H1 (cell line): ENCODE results near the gene GLB1L2. TPM values are rescaled to one million over a fixed set of nuclear protein-coding genes. Genes with fewer than 3 reads are reported as not detected.

Experiments used
- CTCF ChIA-PET: fragments of 300-600 bp; sonication (Branson Sonifier 250); formaldehyde crosslinking; loops from one replicate; lab custom pipeline; 2021; ENCODE audit not compliant: partially characterized antibody; lab: Charles Lee
- POLR2A ChIA-PET: fragments of 300-600 bp; sonication (Branson Sonifier 250); formaldehyde crosslinking; loops from one replicate; lab custom pipeline; 2021; ENCODE audit warnings: inconsistent platforms; ENCODE audit not compliant: partially characterized antibody; lab: Charles Lee
- DNase-seq, 2 experiments: peaks; one replicate each; pipeline versions ENCODE4 v3.0.0 to v3.0.0-alpha.2; 2010 to 2022; ENCODE audit warnings: low spot score in 2 of 2, low read depth in 1 of 2, mixed read lengths in 1 of 2
- FAIRE-seq: peaks from 2 replicates; lab custom pipeline; 2011; peaks lifted over from hg19 to GRCh38; lab: Jason Lieb, UNC
- H2AFZ ChIP-seq: 2 replicates; pipeline ENCODE4 v1.8.1; 2012; ENCODE audit warnings: low read length, inconsistent platforms
- H2AK5ac ChIP-seq: 2 replicates; pipeline ENCODE4 v1.6.1; 2013; ENCODE audit warnings: low read depth, low read length
- H2BK120ac ChIP-seq: replicated peaks from 2 replicates; pipeline ENCODE3; 2013; ENCODE audit warnings: low read depth, low read length, inconsistent platforms
- H2BK12ac ChIP-seq: 2 replicates; pipeline ENCODE4 v1.6.1; 2013; ENCODE audit warnings: low read depth, low read length
- H2BK15ac ChIP-seq: 2 replicates; pipeline ENCODE4 v1.6.1; 2013; ENCODE audit warnings: low read length
- H2BK20ac ChIP-seq: 2 replicates; pipeline ENCODE4 v1.6.1; 2013; ENCODE audit warnings: low read length
- H2BK5ac ChIP-seq: 2 replicates; pipeline ENCODE4 v1.6.1; 2013; ENCODE audit warnings: low read depth, low read length
- H3K14ac ChIP-seq: 2 replicates; pipeline ENCODE4 v1.6.1; 2013; ENCODE audit warnings: inconsistent platforms; ENCODE audit not compliant: insufficient read length
- H3K18ac ChIP-seq: 2 replicates; pipeline ENCODE4 v1.6.1; 2013; ENCODE audit warnings: low read length; ENCODE audit errors: extremely low read depth
- H3K23ac ChIP-seq: 2 replicates; pipeline ENCODE4 v1.6.1; 2013; ENCODE audit warnings: inconsistent platforms; ENCODE audit not compliant: insufficient read length
- H3K23me2 ChIP-seq: 2 replicates; pipeline ENCODE4 v1.6.1; 2013; ENCODE audit warnings: low read depth, low read length
- H3K27ac ChIP-seq: 2 replicates; pipeline ENCODE4 v1.6.1; 2011; ENCODE audit warnings: low read depth, low read length, inconsistent platforms
- H3K27me3 ChIP-seq, 4 experiments: replicated peaks in 1 of 4; 1 replicate in 1 of 4; 2 replicates in 3 of 4; pipeline versions ENCODE4 v1.6.1 to v1.8.1; 2011 to 2013; ENCODE audit warnings: low read length in 3 of 4, mild to moderate bottlenecking in 3 of 4, inconsistent platforms in 2 of 4, mixed read lengths in 2 of 4, moderate library complexity in 1 of 4; ENCODE audit not compliant: control insufficient read depth in 3 of 4, insufficient read depth in 3 of 4; ENCODE audit errors: extremely low read depth in 1 of 4
- H3K36me3 ChIP-seq, 4 experiments: 2 replicates each; pipeline versions ENCODE4 v1.6.1 to v1.8.1; 2011 to 2013; ENCODE audit warnings: mild to moderate bottlenecking in 4 of 4, low read length in 3 of 4, moderate library complexity in 2 of 4, control low read depth in 1 of 4, inconsistent platforms in 1 of 4; ENCODE audit not compliant: insufficient read depth in 4 of 4, control insufficient read depth in 2 of 4
- H3K4ac ChIP-seq: replicated peaks from 2 replicates; pipeline ENCODE3; 2013; ENCODE audit warnings: low read length, low read depth, mixed read lengths, inconsistent platforms; ENCODE audit not compliant: insufficient read length
- H3K4me1 ChIP-seq, 4 experiments: replicated peaks in 1 of 4; 1 replicate in 1 of 4; 2 replicates in 3 of 4; pipeline versions ENCODE4 v1.6.1 to v1.8.1; 2011 to 2013; ENCODE audit warnings: low read length in 3 of 4, inconsistent platforms in 2 of 4, mixed read lengths in 1 of 4; ENCODE audit not compliant: insufficient read depth in 4 of 4, control insufficient read depth in 3 of 4
- H3K4me2 ChIP-seq, 2 experiments: 2 replicates each; pipeline versions ENCODE4 v1.6.1 to v1.8.1; 2011 to 2013; ENCODE audit warnings: low read depth in 2 of 2, low read length in 2 of 2, control low read depth in 1 of 2, inconsistent platforms in 1 of 2, mild to moderate bottlenecking in 1 of 2; ENCODE audit not compliant: insufficient read depth in 1 of 2
- H3K4me3 ChIP-seq, 4 experiments: fragments of 200-600, 300-600 bp in 1 of 4; sonication (generic), shearing (Covaris generic), sonication (Bioruptor Twin) in 1 of 4; 2 replicates each; pipeline versions ENCODE4 v1.5.1 to v1.8.1; 2011 to 2016; ENCODE audit warnings: low read length in 4 of 4, low read depth in 3 of 4, control low read depth in 2 of 4, inconsistent platforms in 2 of 4, mild to moderate bottlenecking in 2 of 4, mixed read lengths in 1 of 4, moderate library complexity in 1 of 4; ENCODE audit not compliant: insufficient read depth in 2 of 4; ENCODE audit errors: extremely low read depth in 1 of 4
- H3K56ac ChIP-seq: replicated peaks from 2 replicates; pipeline ENCODE3; 2013; ENCODE audit warnings: low read depth, mild to moderate bottlenecking, mixed read lengths, low read length, inconsistent platforms; ENCODE audit not compliant: insufficient read length
- H3K79me1 ChIP-seq: 2 replicates; pipeline ENCODE4 v1.6.1; 2013; ENCODE audit warnings: low read depth, low read length, control low read depth
- H3K79me2 ChIP-seq, 2 experiments: 2 replicates each; pipeline versions ENCODE4 v1.6.1 to v1.8.1; 2012 to 2013; ENCODE audit warnings: low read length in 2 of 2, mild to moderate bottlenecking in 2 of 2, inconsistent platforms in 1 of 2; ENCODE audit not compliant: insufficient read depth in 2 of 2, control insufficient read depth in 1 of 2
- H3K9ac ChIP-seq, 4 experiments: replicated peaks in 1 of 4; 1 replicate in 1 of 4; 2 replicates in 3 of 4; pipeline versions ENCODE4 v1.6.1 to v1.8.1; 2011 to 2013; ENCODE audit warnings: low read depth in 3 of 4, low read length in 3 of 4, control low read depth in 2 of 4, mild to moderate bottlenecking in 2 of 4, moderate library complexity in 2 of 4, inconsistent platforms in 1 of 4; ENCODE audit errors: extremely low read depth in 1 of 4
- H3K9me3 ChIP-seq, 2 experiments: 2 replicates each; pipeline versions ENCODE4 v1.6.1 to v1.8.1; 2012 to 2013; ENCODE audit warnings: mild to moderate bottlenecking in 2 of 2, moderate library complexity in 2 of 2, control low read depth in 1 of 2, inconsistent platforms in 1 of 2, low read depth in 1 of 2, low read length in 1 of 2, mixed read lengths in 1 of 2; ENCODE audit not compliant: insufficient read depth in 2 of 2
- H4K20me1 ChIP-seq, 2 experiments: replicated peaks in 1 of 2; 2 replicates each; pipeline versions ENCODE3 to v1.8.1; 2011 to 2013; ENCODE audit warnings: inconsistent platforms in 2 of 2, low read length in 2 of 2, mild to moderate bottlenecking in 1 of 2; ENCODE audit not compliant: insufficient read depth in 2 of 2, control insufficient read depth in 1 of 2
- H4K5ac ChIP-seq: 2 replicates; pipeline ENCODE4 v1.6.1; 2013; ENCODE audit warnings: low read length, low read depth, mixed read lengths, inconsistent platforms; ENCODE audit not compliant: insufficient read length
- H4K8ac ChIP-seq: 2 replicates; pipeline ENCODE4 v1.8.0; 2013; ENCODE audit warnings: mild to moderate bottlenecking, moderate library complexity, low read length, inconsistent platforms; ENCODE audit not compliant: insufficient read depth; ENCODE audit errors: extremely low read depth
- H4K91ac ChIP-seq: replicated peaks from 2 replicates; pipeline ENCODE3; 2013; ENCODE audit warnings: low read length, mixed read lengths, inconsistent platforms; ENCODE audit not compliant: insufficient read length
- CBX5 ChIP-seq: fragments of 300-800, 300-1000 bp; sonication (generic); IDR thresholded peaks from 2 replicates; pipeline ENCODE4 v1.7.1; 2016; ENCODE audit warnings: antibody characterized with exemption, low read length, low read depth
- CHD1 ChIP-seq: IDR thresholded peaks from 2 replicates; pipeline ENCODE4 v1.6.1; 2012; ENCODE audit warnings: low read depth, low read length, improper control_type of control experiment
- CREB1 ChIP-seq: IDR thresholded peaks from 2 replicates; pipeline ENCODE4 v1.6.1; 2012; ENCODE audit warnings: inconsistent platforms
- JUN ChIP-seq: IDR thresholded peaks from 2 replicates; pipeline ENCODE4 v1.6.1; 2011; ENCODE audit warnings: low read depth, mild to moderate bottlenecking, improper control_type of control experiment, low read length
- KDM5A ChIP-seq: fragments of 200-600 bp; IDR thresholded peaks from 2 replicates; pipeline ENCODE4 v1.7.1; 2012; ENCODE audit warnings: mild to moderate bottlenecking, low read length, inconsistent platforms, mixed read lengths
- POU5F1 ChIP-seq: IDR thresholded peaks from 2 replicates; pipeline ENCODE4 v1.6.1; 2011; ENCODE audit warnings: low read depth, mild to moderate bottlenecking, low read length, moderate library complexity
- RFX5 ChIP-seq: IDR thresholded peaks from 2 replicates; pipeline ENCODE4 v1.6.1; 2011; ENCODE audit warnings: low read depth, low read length, improper control_type of control experiment, borderline replicate concordance
- SAP30 ChIP-seq: fragments of 300-600 bp; sonication (generic); IDR thresholded peaks from 2 replicates; pipeline ENCODE4 v1.7.1; 2012; ENCODE audit warnings: low read length, moderate library complexity, mild to moderate bottlenecking, inconsistent platforms; ENCODE audit not compliant: insufficient read depth, insufficient replicate concordance
- SP1 ChIP-seq: IDR thresholded peaks from 2 replicates; pipeline ENCODE4 v1.6.1; 2011; ENCODE audit warnings: low read depth, low read length
- SP4 ChIP-seq: IDR thresholded peaks from 2 replicates; pipeline ENCODE4 v1.6.1; 2012; ENCODE audit warnings: low read length, inconsistent platforms
- TCF12 ChIP-seq: IDR thresholded peaks from 2 replicates; pipeline ENCODE4 v1.6.1; 2011; ENCODE audit warnings: low read depth, mild to moderate bottlenecking, low read length
- WGBS, 2 experiments: shearing (Covaris generic) in 1 of 2; methylation state at CpG; one replicate each; pipeline versions ENCODE4 v1.1.6 to v1.1.7; 2013 to 2015; ENCODE audit warnings: low lambda C conversion rate in 2 of 2, mixed read lengths in 2 of 2, inconsistent platforms in 1 of 2, low coverage in 1 of 2, missing lambda C conversion rate in 1 of 2; ENCODE audit not compliant: insufficient replicate concordance in 2 of 2, insufficient coverage in 1 of 2, insufficient read length in 1 of 2; ENCODE audit errors: extremely low coverage in 1 of 2, missing lambda C conversion rate in 1 of 2; 5-methylcytosine and 5-hydroxymethylcytosine counted together
- polyA plus RNA-seq, 7 experiments: library from polyadenylated mRNA; depleted of rRNA in 3 of 7; stranded (reverse) in 5 of 7; unstranded in 2 of 7; fragments of >200 nt in 5 of 7; fragments of 200-250 nt in 2 of 7; gene quantifications; 1 replicate in 5 of 7; 2 replicates in 1 of 7; 4 replicates in 1 of 7; pipeline versions ENCODE4 v1.2.1 to v1.2.3, GENCODE V29; 2011 to 2013; ENCODE audit warnings: missing spikeins in 2 of 7, mixed read lengths in 2 of 7
- total RNA-seq: library from RNA; stranded (reverse); fragmentation: NEBNext Ultra II Directional; extraction: Animal tissue kit (Norgen Biotek cat#: 25700); gene quantifications from 2 replicates; pipeline ENCODE4 v1.2.1, GENCODE V29; 2021
- TF ChIP-seq, protein P1 (sequence below): IDR thresholded peaks from 2 replicates; pipeline ENCODE4 v1.6.1; 2012; ENCODE audit warnings: inconsistent platforms
- TF ChIP-seq, protein P2 (sequence below): IDR thresholded peaks from 2 replicates; pipeline ENCODE4 v1.6.1; 2012; ENCODE audit warnings: inconsistent platforms

Gene GLB1L2
- total and polyA plus RNA-seq, 2 of the 8 experiments (the other 6 are each of a cell fraction or from before 2014, with no cell fraction given): 4.4 to 7.9 TPM

- Histone ChIP-seq H3K27me3 (no peaks in the 10 kb centered on the region), H4K8ac (peak overlapping the region; percentile 84), H4K91ac (no peak overlapping the region), H3K23me2 (no peaks in the 10 kb centered on the region), H3K27ac (no peak overlapping the region), H3K14ac (no peak overlapping the region), H2BK20ac (no peak overlapping the region), H3K36me3 (no peaks in the 10 kb centered on the region), H3K79me1 (no peaks in the 10 kb centered on the region), H2BK120ac (no peak overlapping the region), H4K20me1 (no peaks in the 10 kb centered on the region), H3K9ac (no peak overlapping the region), H3K4ac (no peak overlapping the region), H3K18ac (no peak overlapping the region), H4K5ac (no peak overlapping the region), H3K4me2 (no peak overlapping the region), H3K79me2 (no peaks in the 10 kb centered on the region), H2AK5ac (no peak overlapping the region), H2BK5ac (no peak overlapping the region), H2AFZ (no peak overlapping the region), H3K9me3 (no peaks in the 10 kb centered on the region), H3K4me1 (no peaks in the 10 kb centered on the region; a peak in 1 of 7 replicates), H3K4me3 (no peak overlapping the region), H3K23ac (no peak overlapping the region), H2BK15ac (no peak overlapping the region), H2BK12ac (peak overlapping the region; percentile 27; the same call in 1 of the 2 replicates), H3K56ac (no peak overlapping the region)
- no peak for FAIRE-seq
- no peak for DNase-seq
- WGBS, 2 experiments: 81% methylated on average over 37 of the region's 68 CpGs; no CpG with 5 or more reads in 1 of the 2 experiments
- POLR2A ChIA-PET: interaction anchor here (1.0 to 1.1 kb wide), 2 partner anchors 10 to 122 kb away, joined by 3 read pairs; partner anchors contain the start of gene GLB1L2
- CTCF ChIA-PET: interaction anchor here (1.0 to 1.2 kb wide), 2 partner anchors 10 to 19 kb away, joined by 3 to 5 read pairs; partner anchors contain the start of gene GLB1L2
- TF ChIP-seq SP4 (no peak), CREB1 (no peak), JUN (no peak), TCF12 (no peak), SP1 (no peak), CHD1 (no peak), KDM5A (no peak), SAP30 (no peak), CBX5 (no peak), POU5F1 (no peak), RFX5 (no peak)
- TF ChIP-seq, protein P1, sequence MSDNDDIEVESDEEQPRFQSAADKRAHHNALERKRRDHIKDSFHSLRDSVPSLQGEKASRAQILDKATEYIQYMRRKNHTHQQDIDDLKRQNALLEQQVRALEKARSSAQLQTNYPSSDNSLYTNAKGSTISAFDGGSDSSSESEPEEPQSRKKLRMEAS: no peak
- TF ChIP-seq, protein P2, sequence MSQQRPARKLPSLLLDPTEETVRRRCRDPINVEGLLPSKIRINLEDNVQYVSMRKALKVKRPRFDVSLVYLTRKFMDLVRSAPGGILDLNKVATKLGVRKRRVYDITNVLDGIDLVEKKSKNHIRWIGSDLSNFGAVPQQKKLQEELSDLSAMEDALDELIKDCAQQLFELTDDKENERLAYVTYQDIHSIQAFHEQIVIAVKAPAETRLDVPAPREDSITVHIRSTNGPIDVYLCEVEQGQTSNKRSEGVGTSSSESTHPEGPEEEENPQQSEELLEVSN: no peak
Observed at GRCh38 chr11:134341805-134342571, 10.2 kb downstream of the GLB1L2 start.
